ENCODE measurements around the gene WNK1. TPM values are rescaled to one million over a fixed set of nuclear protein-coding genes. Genes with fewer than 3 reads are reported as not detected.

Gene WNK1
- polyA plus RNA-seq, 1 donor (not counting 4 experiments of a cell fraction or from before 2014, with no cell fraction given) = 72.3 TPM

- H3K4me3 ChIP-seq (ENCODE audit: control insufficient read depth in 2 of 3, extremely low read depth in 1 of 3, insufficient read depth in 2 of 3, low read depth in 1 of 3, low read length in 3 of 3) = no peak overlapping the region
- no peak overlapping the region for H2AFZ ChIP-seq (ENCODE audit: control insufficient read depth, low read length)
- FAIRE-seq = no peak
Measured at GRCh38 chr12:709455-710020, 42.8 kb upstream of the WNK1 start.

GRCh38 chr12:712172-712863 lies 40.1 kb upstream of the WNK1 start:
- FAIRE-seq = peak; percentile 91
- dilution Hi-C loops (cut with MboI; ENCODE audit: extremely low pct_ligation_motif_present, low sequenced_read_pairs) = no loop called here
- no peak overlapping the region for H3K27ac ChIP-seq (ENCODE audit: control insufficient read depth, insufficient read depth, low read length)
- no peak for TF ChIP-seq EZH2 (IDR thresholded peaks at IDR 0.05; ENCODE audit: low read length)
- TF ChIP-seq, protein P1, sequence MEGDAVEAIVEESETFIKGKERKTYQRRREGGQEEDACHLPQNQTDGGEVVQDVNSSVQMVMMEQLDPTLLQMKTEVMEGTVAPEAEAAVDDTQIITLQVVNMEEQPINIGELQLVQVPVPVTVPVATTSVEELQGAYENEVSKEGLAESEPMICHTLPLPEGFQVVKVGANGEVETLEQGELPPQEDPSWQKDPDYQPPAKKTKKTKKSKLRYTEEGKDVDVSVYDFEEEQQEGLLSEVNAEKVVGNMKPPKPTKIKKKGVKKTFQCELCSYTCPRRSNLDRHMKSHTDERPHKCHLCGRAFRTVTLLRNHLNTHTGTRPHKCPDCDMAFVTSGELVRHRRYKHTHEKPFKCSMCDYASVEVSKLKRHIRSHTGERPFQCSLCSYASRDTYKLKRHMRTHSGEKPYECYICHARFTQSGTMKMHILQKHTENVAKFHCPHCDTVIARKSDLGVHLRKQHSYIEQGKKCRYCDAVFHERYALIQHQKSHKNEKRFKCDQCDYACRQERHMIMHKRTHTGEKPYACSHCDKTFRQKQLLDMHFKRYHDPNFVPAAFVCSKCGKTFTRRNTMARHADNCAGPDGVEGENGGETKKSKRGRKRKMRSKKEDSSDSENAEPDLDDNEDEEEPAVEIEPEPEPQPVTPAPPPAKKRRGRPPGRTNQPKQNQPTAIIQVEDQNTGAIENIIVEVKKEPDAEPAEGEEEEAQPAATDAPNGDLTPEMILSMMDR (optimal IDR thresholded peaks at IDR 0.05 in 1 of 3, IDR thresholded peaks at IDR 0.05 in 1 of 3, conservative IDR thresholded peaks at IDR 0.05 in 1 of 3; ENCODE audit: extremely low read depth in 1 of 3, insufficient read depth in 2 of 3, low read length in 3 of 3) = no peak
- H3K9me3 ChIP-seq (ENCODE audit: control insufficient read depth, low read depth, low read length) = no peaks in the 10 kb centered on the region
- H3K36me3 ChIP-seq (ENCODE audit: control insufficient read depth in 2 of 2, extremely low read depth in 1 of 2, insufficient read depth in 2 of 2, low read length in 2 of 2) = no peaks in the 10 kb centered on the region
- no peak for DNase-seq (ENCODE audit: low read depth, low spot score)
- H3K79me2 ChIP-seq (ENCODE audit: control insufficient read depth, insufficient read depth, low read length) = no peaks in the 10 kb centered on the region
- H3K27me3 ChIP-seq (ENCODE audit: control insufficient read depth, extremely low read depth, insufficient read depth, low read length) = no peaks in the 10 kb centered on the region
- H3K4me2 ChIP-seq (ENCODE audit: control insufficient read depth, extremely low read depth, insufficient read depth, low read depth, low read length) = peak overlapping the region; percentile 22
- no peaks in the 10 kb centered on the region for H3K9me1 ChIP-seq (ENCODE audit: control insufficient read depth, extremely low read depth, insufficient read depth, low read length)
- peak overlapping the region; percentile 45 for H2AFZ ChIP-seq (ENCODE audit: control insufficient read depth, low read length)
- H3K4me1 ChIP-seq (ENCODE audit: control insufficient read depth, extremely low read depth, insufficient read depth, low read length) = peaks cover 5% of the 10 kb centered on the region
- H3K9ac ChIP-seq (ENCODE audit: control insufficient read depth, extremely low read depth, insufficient read depth, low read length) = no peak overlapping the region
- no peaks in the 10 kb centered on the region for H4K20me1 ChIP-seq (ENCODE audit: control insufficient read depth, extremely low read depth, insufficient read depth, low read length)
- H3K4me3 ChIP-seq (ENCODE audit: control insufficient read depth in 2 of 3, extremely low read depth in 1 of 3, insufficient read depth in 2 of 3, low read depth in 1 of 3, low read length in 3 of 3) = no peak overlapping the region

More at GRCh38 chr12:709455-710020, 42.8 kb upstream of the WNK1 start:
- H3K36me3 ChIP-seq (ENCODE audit: control insufficient read depth in 2 of 2, extremely low read depth in 1 of 2, insufficient read depth in 2 of 2, low read length in 2 of 2) = no peaks in the 10 kb centered on the region
- peaks cover 5% of the 10 kb centered on the region for H3K4me1 ChIP-seq (ENCODE audit: control insufficient read depth, extremely low read depth, insufficient read depth, low read length)
- TF ChIP-seq, protein P1 (optimal IDR thresholded peaks at IDR 0.05 in 1 of 3, IDR thresholded peaks at IDR 0.05 in 1 of 3, conservative IDR thresholded peaks at IDR 0.05 in 1 of 3; ENCODE audit: extremely low read depth in 1 of 3, insufficient read depth in 2 of 3, low read length in 3 of 3) = no peak
- no peak for TF ChIP-seq EZH2 (IDR thresholded peaks at IDR 0.05; ENCODE audit: low read length)
- H3K4me2 ChIP-seq (ENCODE audit: control insufficient read depth, extremely low read depth, insufficient read depth, low read depth, low read length) = no peak overlapping the region
- H3K27ac ChIP-seq (ENCODE audit: control insufficient read depth, insufficient read depth, low read length) = no peak overlapping the region
- no peak overlapping the region for H3K9ac ChIP-seq (ENCODE audit: control insufficient read depth, extremely low read depth, insufficient read depth, low read length)
- H3K27me3 ChIP-seq (ENCODE audit: control insufficient read depth, extremely low read depth, insufficient read depth, low read length) = no peaks in the 10 kb centered on the region
- no peaks in the 10 kb centered on the region for H3K9me1 ChIP-seq (ENCODE audit: control insufficient read depth, extremely low read depth, insufficient read depth, low read length)
- no peaks in the 10 kb centered on the region for H3K9me3 ChIP-seq (ENCODE audit: control insufficient read depth, low read depth, low read length)
- DNase-seq (ENCODE audit: low read depth, low spot score) = no peak
- dilution Hi-C loops (cut with MboI; ENCODE audit: extremely low pct_ligation_motif_present, low sequenced_read_pairs) = no loop called here
- H3K79me2 ChIP-seq (ENCODE audit: control insufficient read depth, insufficient read depth, low read length) = no peaks in the 10 kb centered on the region
- H4K20me1 ChIP-seq (ENCODE audit: control insufficient read depth, extremely low read depth, insufficient read depth, low read length) = no peaks in the 10 kb centered on the region

Data from keratinocyte (primary cell).